KMS-11 (cell line): ENCODE measurements around the gene TIGD3.

Experiments
- H2AFZ ChIP-seq: fragments of 200-600 bp; sonication (generic); 2 replicates; pipeline ENCODE4 v1.6.1; 2016; ENCODE audit warnings: antibody characterized with exemption, mixed run types, low read depth
- H3K27ac ChIP-seq: fragments of 200-600 bp; sonication (generic); 2 replicates; pipeline ENCODE4 v1.6.1; 2016; ENCODE audit warnings: mild to moderate bottlenecking, mixed run types
- H3K27me3 ChIP-seq: fragments of 200-600 bp; sonication (generic); 2 replicates; pipeline ENCODE4 v1.6.1; 2017; ENCODE audit warnings: mild to moderate bottlenecking, low read depth, mixed run types, moderate library complexity; ENCODE audit not compliant: insufficient read depth
- H3K36me3 ChIP-seq: fragments of 200-600 bp; sonication (generic); 2 replicates; pipeline ENCODE4 v1.6.1; 2017; ENCODE audit warnings: mild to moderate bottlenecking, mixed run types; ENCODE audit not compliant: insufficient read depth
- H3K4me1 ChIP-seq: fragments of 200-600 bp; sonication (generic); 2 replicates; pipeline ENCODE4 v1.6.1; 2016; ENCODE audit warnings: mild to moderate bottlenecking, low read depth, mixed run types; ENCODE audit not compliant: poor library complexity, severe bottlenecking
- H3K4me2 ChIP-seq: fragments of 200-600 bp; sonication (generic); 2 replicates; pipeline ENCODE4 v1.7.0; 2016; ENCODE audit warnings: mild to moderate bottlenecking, mixed run types
- H3K4me3 ChIP-seq: fragments of 200-600 bp; sonication (generic); IDR thresholded peaks from 2 replicates; pipeline ENCODE4 v1.6.1; 2017; ENCODE audit warnings: low read depth, low read length, mixed read lengths; ENCODE audit not compliant: insufficient read depth
- H3K79me2 ChIP-seq: fragments of 200-600 bp; sonication (generic); 2 replicates; pipeline ENCODE4 v1.6.1; 2016; ENCODE audit warnings: low read depth, mixed run types; ENCODE audit not compliant: insufficient read depth
- H3K9ac ChIP-seq: fragments of 200-600 bp; sonication (generic); 2 replicates; pipeline ENCODE4 v1.6.1; 2016; ENCODE audit warnings: mild to moderate bottlenecking, mixed run types
- H4K20me1 ChIP-seq: fragments of 200-600 bp; sonication (generic); 2 replicates; pipeline ENCODE4 v1.6.1; 2016; ENCODE audit warnings: mild to moderate bottlenecking, mixed run types; ENCODE audit not compliant: insufficient read depth
- TF ChIP-seq, protein P1 (sequence below): fragments of 200-600 bp; sonication (generic); conservative IDR thresholded peaks from 2 replicates; pipeline ENCODE4 v1.6.1; 2017; ENCODE audit warnings: low read depth, mild to moderate bottlenecking, antibody characterized with exemption, low read length, moderate library complexity, mixed read lengths

TIGD3 gene

GRCh38 chr11:65400307-65401072 is 45.9 kb downstream of the TIGD3 start:
- Histone ChIP-seq H3K4me2 (no peak overlapping the region), H3K4me3 (no peak overlapping the region), H3K4me1 (no peaks in the 10 kb centered on the region), H3K79me2 (no peaks in the 10 kb centered on the region), H4K20me1 (no peaks in the 10 kb centered on the region), H3K36me3 (no peaks in the 10 kb centered on the region), H2AFZ (no peak overlapping the region), H3K27me3 (no peaks in the 10 kb centered on the region), H3K9ac (no peak overlapping the region), H3K27ac (no peak overlapping the region)
- TF ChIP-seq, protein P1, sequence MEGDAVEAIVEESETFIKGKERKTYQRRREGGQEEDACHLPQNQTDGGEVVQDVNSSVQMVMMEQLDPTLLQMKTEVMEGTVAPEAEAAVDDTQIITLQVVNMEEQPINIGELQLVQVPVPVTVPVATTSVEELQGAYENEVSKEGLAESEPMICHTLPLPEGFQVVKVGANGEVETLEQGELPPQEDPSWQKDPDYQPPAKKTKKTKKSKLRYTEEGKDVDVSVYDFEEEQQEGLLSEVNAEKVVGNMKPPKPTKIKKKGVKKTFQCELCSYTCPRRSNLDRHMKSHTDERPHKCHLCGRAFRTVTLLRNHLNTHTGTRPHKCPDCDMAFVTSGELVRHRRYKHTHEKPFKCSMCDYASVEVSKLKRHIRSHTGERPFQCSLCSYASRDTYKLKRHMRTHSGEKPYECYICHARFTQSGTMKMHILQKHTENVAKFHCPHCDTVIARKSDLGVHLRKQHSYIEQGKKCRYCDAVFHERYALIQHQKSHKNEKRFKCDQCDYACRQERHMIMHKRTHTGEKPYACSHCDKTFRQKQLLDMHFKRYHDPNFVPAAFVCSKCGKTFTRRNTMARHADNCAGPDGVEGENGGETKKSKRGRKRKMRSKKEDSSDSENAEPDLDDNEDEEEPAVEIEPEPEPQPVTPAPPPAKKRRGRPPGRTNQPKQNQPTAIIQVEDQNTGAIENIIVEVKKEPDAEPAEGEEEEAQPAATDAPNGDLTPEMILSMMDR = no peak

DNA sequence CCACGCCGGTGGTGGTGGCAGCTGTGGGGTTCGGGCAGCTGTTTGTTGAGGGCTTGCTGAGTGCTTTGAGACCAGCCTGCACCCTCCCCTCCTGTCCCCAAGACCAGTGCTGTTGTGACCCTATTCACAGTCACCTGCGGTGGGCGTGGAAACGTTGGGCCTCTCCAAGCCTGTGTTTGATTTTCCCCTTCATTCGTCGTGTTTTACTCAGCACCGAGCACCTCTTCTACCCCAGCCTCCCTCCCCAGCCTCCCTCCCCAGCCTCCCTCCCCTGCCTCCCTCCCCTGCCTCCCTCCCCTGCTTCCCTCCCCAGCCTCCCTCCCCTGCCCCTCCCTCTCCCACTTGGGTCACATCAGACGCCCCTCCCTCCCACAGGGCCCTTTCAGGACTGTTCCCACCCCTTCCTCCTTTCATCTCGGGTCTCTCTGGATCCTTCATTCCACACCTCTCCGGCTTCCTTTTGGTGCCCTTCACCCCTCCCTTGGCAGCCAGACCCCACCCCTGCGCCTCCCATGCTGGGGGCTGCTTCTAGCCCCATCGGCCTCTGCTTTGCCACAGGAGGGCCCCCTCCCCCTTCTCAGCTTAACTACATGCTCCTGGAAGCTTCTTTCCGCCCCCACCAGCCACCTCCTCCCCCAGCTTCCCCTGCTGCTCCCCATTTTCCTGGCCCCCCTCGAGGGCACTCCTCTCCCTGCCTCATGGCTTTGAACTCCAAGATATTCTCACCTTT is 46.7 kb downstream of the TIGD3 start:
- TF ChIP-seq, protein P1 = no peak
- no peaks in the 10 kb centered on the region for H3K27me3 ChIP-seq
- H3K4me2 ChIP-seq = no peak overlapping the region
- H3K27ac ChIP-seq = no peak overlapping the region
- H4K20me1 ChIP-seq = no peaks in the 10 kb centered on the region
- H3K4me1 ChIP-seq = no peaks in the 10 kb centered on the region
- H3K36me3 ChIP-seq = no peaks in the 10 kb centered on the region
- H2AFZ ChIP-seq = no peak overlapping the region
- no peak overlapping the region for H3K4me3 ChIP-seq
- no peak overlapping the region for H3K9ac ChIP-seq
- H3K79me2 ChIP-seq = no peaks in the 10 kb centered on the region

GRCh38 chr11:65401803-65402248 is 47.3 kb downstream of the TIGD3 start:
- Histone ChIP-seq H3K79me2 (no peaks in the 10 kb centered on the region), H3K9ac (no peak overlapping the region), H2AFZ (no peak overlapping the region), H3K4me3 (no peak overlapping the region), H3K4me1 (no peaks in the 10 kb centered on the region), H3K4me2 (no peak overlapping the region), H3K27ac (no peak overlapping the region), H3K36me3 (no peaks in the 10 kb centered on the region), H4K20me1 (no peaks in the 10 kb centered on the region), H3K27me3 (no peaks in the 10 kb centered on the region)
- TF ChIP-seq, protein P1 = no peak

DNA sequence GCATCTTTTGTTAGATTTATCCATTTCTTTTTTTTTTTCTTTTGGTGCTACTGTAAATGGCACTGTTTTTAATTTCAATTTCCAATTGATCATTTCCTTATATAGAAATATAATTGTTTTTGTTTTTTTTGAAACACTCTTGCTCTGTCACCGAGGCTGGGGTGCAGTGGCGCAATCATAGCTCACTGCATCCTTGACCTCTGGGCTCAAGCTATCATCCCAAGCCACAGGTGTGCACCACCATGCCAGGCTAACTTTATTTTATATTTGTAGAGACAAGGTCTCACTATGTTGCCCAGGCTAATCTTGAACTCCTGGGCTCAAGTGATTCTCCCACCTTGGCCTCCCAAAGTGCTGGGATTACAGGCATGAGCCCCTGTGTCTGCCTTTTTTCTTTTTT is 48.2 kb downstream of the TIGD3 start:
- H3K79me2 ChIP-seq = no peaks in the 10 kb centered on the region
- H4K20me1 ChIP-seq = no peaks in the 10 kb centered on the region
- no peak overlapping the region for H2AFZ ChIP-seq
- TF ChIP-seq, protein P1 = no peak
- H3K36me3 ChIP-seq = no peaks in the 10 kb centered on the region; the same call in 1 of the 2 replicates
- H3K4me2 ChIP-seq = no peak overlapping the region
- H3K4me3 ChIP-seq = no peak overlapping the region
- no peaks in the 10 kb centered on the region for H3K27me3 ChIP-seq
- no peaks in the 10 kb centered on the region for H3K4me1 ChIP-seq
- no peak overlapping the region for H3K9ac ChIP-seq
- H3K27ac ChIP-seq = no peak overlapping the region
